ENCODE measurements around the gene PPFIBP1. TPM values are rescaled to one million over a fixed set of nuclear protein-coding genes. Genes with fewer than 3 reads are reported as not detected.

PPFIBP1 gene
- total and polyA plus RNA-seq, 2 of the 4 experiments (the other 2 are of a cell fraction), result 30.4 to 72.2 TPM

DNA sequence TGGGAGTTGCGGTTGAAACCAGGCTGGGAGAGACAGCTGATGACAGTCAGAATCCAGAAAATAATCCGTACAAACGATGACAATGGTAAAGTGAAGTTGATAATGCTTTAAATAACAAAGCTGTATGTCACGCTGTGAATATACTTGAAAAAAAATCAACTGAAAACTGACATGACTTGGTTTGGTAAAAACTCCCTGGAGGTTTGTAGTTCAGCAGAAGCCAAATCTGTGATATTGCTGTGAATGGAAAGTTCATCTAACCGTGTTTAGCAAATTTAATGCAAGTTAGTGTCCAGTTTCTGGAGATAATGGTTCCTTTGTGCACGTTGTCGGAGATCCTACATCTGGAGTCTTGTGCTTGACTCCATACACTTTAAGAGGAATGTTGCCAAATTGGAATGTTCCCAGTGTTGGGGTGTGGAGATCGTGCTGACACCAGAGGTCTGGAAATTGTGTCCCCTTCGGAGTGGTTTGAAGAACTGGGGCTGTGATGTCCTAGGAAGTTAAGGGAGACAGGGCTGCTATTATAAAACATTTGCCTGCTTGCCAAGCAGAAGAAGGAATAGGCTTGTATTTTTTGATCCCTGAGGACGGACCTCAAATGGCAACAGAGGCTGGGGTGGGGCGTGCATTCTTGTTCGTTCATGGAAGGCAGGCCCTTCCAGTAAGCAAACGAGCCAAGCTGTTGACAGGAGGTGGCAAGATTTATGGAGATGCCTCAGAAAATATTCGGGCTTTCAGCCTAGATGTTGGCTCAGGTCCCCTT lies 30.6 kb downstream of the PPFIBP1 start (continued):
- TF ChIP-seq CHD1 (IDR thresholded peaks at IDR 0.05; ENCODE audit: low read depth, low read length), result no peak

- WGBS, 2 experiments (ENCODE audit: extremely low coverage in 2 of 2, insufficient read length in 1 of 2), result no CpG with 5 or more reads among the region's 5 CpGs
- in situ Hi-C loops (cut with MboI; ENCODE audit: low sequenced_read_pairs) (no loop called here), dilution Hi-C loops (cut with HindIII; ENCODE audit: low sequenced_read_pairs, unreplicated experiment) (no loop called here), intact Hi-C loops (cut with micrococcal nuclease) (no loop called here)
- H3K36me3 ChIP-seq (ENCODE audit: control insufficient read depth, insufficient read depth, low read length), result no peaks in the 10 kb centered on the region
- POLR2A ChIA-PET (ENCODE audit: unreplicated experiment), result interaction anchor here (0.5 kb wide), 1 partner anchor 10 kb away, joined by 7 read pairs; no protein-coding TSS in a partner anchor
- TF ChIP-seq NFE2L2 (IDR thresholded peaks at IDR 0.05; ENCODE audit: low read depth, low read length), result no peak
- no peak for TF ChIP-seq RFX5 (IDR thresholded peaks at IDR 0.05; ENCODE audit: low read depth, low read length)
- TF ChIP-seq MXI1 (IDR thresholded peaks at IDR 0.05; ENCODE audit: borderline replicate concordance, low read depth, low read length), result no peak
- no peak for TF ChIP-seq CEBPB (IDR thresholded peaks at IDR 0.05; ENCODE audit: low read depth, low read length)
- H3K27ac ChIP-seq (ENCODE audit: insufficient read depth, low read length), result no peak overlapping the region; the same call in 1 of the 2 replicates
- H4K20me1 ChIP-seq (ENCODE audit: insufficient read depth, low read length), result no peaks in the 10 kb centered on the region
- H4K5ac ChIP-seq (ENCODE audit: low read depth, low read length), result 0 out of 2 replicates have a peak overlapping the region, but pooled peaks have one; percentile 1
- CTCF ChIA-PET, result interaction anchor here (0.9 to 1.9 kb wide), 3 partner anchors 19 to 111 kb away, joined by 3 to 6 read pairs (median 3); partner anchors contain the start of gene PPFIBP1
- H3K79me1 ChIP-seq (ENCODE audit: low read depth in 1 of 2, low read length in 2 of 2), result peaks cover 27 to 75% of the 10 kb centered on the region in 2 experiments
- no peaks in the 10 kb centered on the region for H3K9me3 ChIP-seq (ENCODE audit: control insufficient read depth, insufficient read depth, low read length)
- no peak for DNase-seq
- H2AK9ac ChIP-seq (replicated peaks; ENCODE audit: low read depth, low read length, poor library complexity), result no peak overlapping the region
- H3K9ac ChIP-seq (ENCODE audit: low read depth, low read length), result no peak overlapping the region; the same call in 1 of the 2 replicates
- no peak overlapping the region for H3K4me3 ChIP-seq (ENCODE audit: insufficient read depth, low read depth, low read length)
- H3K4me1 ChIP-seq (ENCODE audit: control insufficient read depth, insufficient read depth, low read length), result peaks cover 25% of the 10 kb centered on the region
- no peaks in the 10 kb centered on the region for H3K27me3 ChIP-seq (ENCODE audit: control insufficient read depth, insufficient read depth, low read length)
- peak overlapping the region; percentile 80; the same call in 1 of the 2 replicates for H2BK120ac ChIP-seq (ENCODE audit: low read depth, low read length)
- H2BK15ac ChIP-seq (ENCODE audit: low read depth, low read length), result no peak overlapping the region
- H4K91ac ChIP-seq (ENCODE audit: insufficient read depth, low read depth, low read length), result no peak overlapping the region
- no peak overlapping the region for H2AFZ ChIP-seq (replicated peaks; ENCODE audit: low read length, poor library complexity)
- no peak overlapping the region for H3K56ac ChIP-seq (ENCODE audit: extremely low read depth, insufficient read depth, low read length)
- peak overlapping the region; percentile 88; the same call in 1 of the 2 replicates for H3K23ac ChIP-seq (ENCODE audit: low read depth, low read length)
- H3K9me1 ChIP-seq (ENCODE audit: insufficient read depth, low read length), result peaks cover 13% of the 10 kb centered on the region
- peak overlapping the region; percentile 35; the same call in 1 of the 2 replicates for H3K4ac ChIP-seq (ENCODE audit: low read depth, low read length)
- peak overlapping the region; percentile 34 for H2BK5ac ChIP-seq (ENCODE audit: low read depth, low read length, poor library complexity, severe bottlenecking)
- peak overlapping the region; percentile 98 for H3K4me2 ChIP-seq (ENCODE audit: low read depth, low read length)
- no peak overlapping the region; the same call in 1 of the 2 replicates for H2BK20ac ChIP-seq (ENCODE audit: low read depth, low read length)
- H3K14ac ChIP-seq (replicated peaks; ENCODE audit: low read depth, low read length), result peak overlapping the region; percentile 73; the same call in 1 of the 2 replicates
- H2AK5ac ChIP-seq (ENCODE audit: low read depth, low read length), result no peak overlapping the region
- no TSS peak for BruUV-seq (replicated peaks)
- H3K18ac ChIP-seq (ENCODE audit: low read depth, low read length), result peak overlapping the region; percentile 84; the same call in 1 of the 2 replicates
- H4K8ac ChIP-seq (ENCODE audit: low read depth in 2 of 2, low read length in 2 of 2), result peak overlapping the region in 1 of 2 experiments; percentile 69; a peak in 2 of 4 replicates
- ATAC-seq (ENCODE audit: low read depth), result no peak
Measured at GRCh38 chr12:27555361-27555760, 31.4 kb downstream of the PPFIBP1 start.

Measured in IMR-90 (cell line).